Endothelial cell of umbilical vein (primary cell): Measurements from ENCODE around the gene LIME1.

Experiments
- CTCF ChIP-seq, 2 donors: IDR thresholded peaks; 1 replicate in 1 of 2; 2 replicates in 1 of 2; pipeline ENCODE4 v1.5.1; 2011; ENCODE audit warnings: low read length in 2 of 2, mild to moderate bottlenecking in 2 of 2, moderate library complexity in 2 of 2, control low read depth in 1 of 2, inconsistent platforms in 1 of 2, low read depth in 1 of 2; ENCODE audit not compliant: insufficient read depth in 1 of 2; ENCODE audit errors: extremely low read depth in 1 of 2
- EZH2 ChIP-seq: IDR thresholded peaks from 2 replicates; pipeline ENCODE4 v1.6.1; 2012; ENCODE audit warnings: borderline replicate concordance, low read depth, mild to moderate bottlenecking, moderate library complexity, low read length, inconsistent platforms; ENCODE audit not compliant: severe bottlenecking
- FOS ChIP-seq: IDR thresholded peaks from 2 replicates; pipeline ENCODE4 v1.6.1; 2011; ENCODE audit warnings: mild to moderate bottlenecking, low read length, moderate library complexity, borderline replicate concordance; ENCODE audit not compliant: insufficient read depth
- JUN ChIP-seq: IDR thresholded peaks from 2 replicates; pipeline ENCODE4 v1.6.1; 2011; ENCODE audit warnings: borderline replicate concordance, low read depth; ENCODE audit not compliant: insufficient read length, insufficient read depth
- MAX ChIP-seq: IDR thresholded peaks from 2 replicates; pipeline ENCODE4 v1.6.1; 2011; ENCODE audit not compliant: insufficient read depth, insufficient read length
- MYC ChIP-seq: IDR thresholded peaks from one replicate; pipeline ENCODE4 v1.6.1; 2011; ENCODE audit warnings: mild to moderate bottlenecking, low read depth, low read length
- POLR2A ChIP-seq: IDR thresholded peaks from 2 replicates; pipeline ENCODE4 v1.6.1; 2012; ENCODE audit warnings: low read depth, mild to moderate bottlenecking, control low read depth, low read length
- POLR2AphosphoS5 ChIP-seq: IDR thresholded peaks from 2 replicates; pipeline ENCODE4 v1.6.1; 2012; ENCODE audit warnings: low read depth, mild to moderate bottlenecking, control low read depth, low read length, moderate library complexity; ENCODE audit not compliant: insufficient read depth

- TF ChIP-seq CTCF (IDR thresholded peaks at IDR 0.05; ENCODE audit: extremely low read depth in 1 of 2, insufficient read depth in 1 of 2, low read depth in 1 of 2, low read length in 2 of 2) = no peak
- no peak for TF ChIP-seq POLR2A
- TF ChIP-seq POLR2AphosphoS5 = no peak
- TF ChIP-seq JUN = no peak
- no peak for TF ChIP-seq MYC
- no peak for TF ChIP-seq EZH2
- TF ChIP-seq MAX = no peak
- no peak for TF ChIP-seq FOS
Measured at GRCh38 chr20:63747622-63748069, 11.2 kb downstream of the LIME1 start.
